Hippocampal formation (tissue), 2 donors: ENCODE data around the gene JAZF1.

Experiments
- DNase-seq, 2 donors: peaks; one replicate each; lab custom pipeline; 2025; lab: John Stamatoyannopoulos, UW

The JAZF1 gene

DNA sequence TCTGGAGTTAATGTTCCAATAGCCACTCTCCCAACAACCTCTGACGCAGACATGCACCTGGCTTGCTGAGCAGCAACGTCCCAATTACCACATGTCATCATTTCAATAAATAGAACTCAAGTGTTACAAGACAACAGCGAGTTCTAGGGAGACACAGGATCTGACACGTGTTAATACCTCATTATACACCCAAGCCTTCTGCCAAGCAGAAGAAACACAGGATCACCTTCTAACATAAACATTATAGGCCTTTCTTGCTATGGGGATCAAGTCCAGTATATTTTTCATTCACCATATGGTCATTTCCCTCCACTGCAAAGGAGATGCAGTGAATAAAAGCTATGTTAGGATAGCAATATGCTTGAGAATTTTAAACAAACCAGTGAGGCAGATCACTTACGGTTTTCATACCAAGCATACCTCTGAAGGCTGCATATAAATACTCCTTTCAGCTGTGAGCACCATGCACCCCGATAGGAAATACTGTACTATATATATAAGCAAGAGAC, 74.2 kb downstream of the JAZF1 start:
- DNase-seq: no peak

- no peak for DNase-seq
Observed at GRCh38 chr7:28105234-28105633, 75.4 kb downstream of the JAZF1 start.

DNA sequence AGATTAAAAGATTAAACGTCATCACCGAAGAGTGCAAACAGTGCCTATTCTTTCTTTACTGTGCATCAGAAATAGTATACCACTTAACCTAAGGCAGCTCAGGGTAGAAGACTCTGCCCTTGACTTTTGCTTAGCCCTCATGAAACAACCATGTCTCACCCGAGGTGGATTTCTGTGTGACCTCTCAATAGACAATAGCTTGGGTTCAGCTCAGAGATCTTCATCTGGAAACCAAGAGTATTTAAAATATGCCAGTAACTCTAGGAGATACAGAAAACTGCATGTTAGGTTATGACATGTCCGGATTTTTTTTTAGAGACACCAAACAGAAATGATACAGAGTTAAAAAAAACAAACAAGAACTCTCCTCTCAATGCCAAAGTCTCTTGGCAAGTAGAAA, 75.8 kb downstream of the JAZF1 start:
- DNase-seq: no peak

- DNase-seq: no peak
Observed at GRCh38 chr7:28104041-28104541, 76.5 kb downstream of the JAZF1 start.

GRCh38 chr7:28102797-28103196, 77.8 kb downstream of the JAZF1 start:
- DNase-seq: no peak

- peak; percentile 33 to 76 for DNase-seq
Observed at GRCh38 chr7:28096713-28097112, 83.9 kb downstream of the JAZF1 start.

DNA sequence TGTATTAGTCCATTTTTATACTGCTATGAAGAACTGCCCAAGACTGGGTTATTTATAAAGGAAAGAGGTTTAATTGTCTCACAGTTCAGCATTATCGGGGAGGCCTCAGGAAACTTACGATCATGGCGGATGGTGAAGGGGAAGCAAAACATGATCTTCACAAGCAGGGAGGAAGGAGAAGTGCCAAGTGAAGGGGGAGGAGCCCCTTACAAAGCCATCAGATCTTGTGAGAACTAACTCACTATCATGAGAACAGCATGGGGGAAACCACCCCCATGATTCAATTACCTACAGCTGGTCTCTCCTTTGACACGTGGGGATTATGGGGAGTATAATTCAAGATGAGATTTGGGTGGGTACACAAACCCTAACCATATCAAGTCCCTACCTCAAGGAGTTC, 85.4 kb downstream of the JAZF1 start:
- no peak for DNase-seq

DNA sequence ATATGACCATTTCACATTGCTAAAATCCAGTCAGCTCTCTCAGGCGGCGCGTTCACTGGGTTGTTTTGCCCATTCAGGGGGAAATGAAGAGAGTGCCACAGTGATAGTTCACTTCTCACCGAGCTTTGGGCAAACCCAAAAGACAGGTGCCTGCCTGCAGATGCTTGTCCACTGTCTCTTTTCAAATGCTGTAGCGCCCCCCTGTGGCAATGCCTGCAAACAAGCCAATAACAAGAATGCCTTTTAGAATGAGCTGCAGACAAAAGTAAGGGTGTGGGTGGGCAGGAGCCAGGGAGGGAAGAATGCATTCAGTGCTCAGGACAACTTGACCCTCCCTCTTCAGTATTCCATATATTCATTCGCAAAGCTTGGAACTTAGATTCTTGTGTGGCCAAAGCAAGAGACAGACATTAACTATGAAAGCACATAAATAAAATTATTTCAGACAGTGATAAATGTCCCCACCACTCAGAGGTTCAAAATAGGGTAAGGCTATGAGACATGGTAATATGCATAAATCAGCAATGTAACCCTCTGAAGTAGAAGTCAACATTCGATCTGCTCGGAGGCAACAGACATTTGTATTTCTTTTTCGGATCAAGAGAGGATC, 86.9 kb downstream of the JAZF1 start:
- DNase-seq: peak in 1 of 2 donors; percentile 58

DNA sequence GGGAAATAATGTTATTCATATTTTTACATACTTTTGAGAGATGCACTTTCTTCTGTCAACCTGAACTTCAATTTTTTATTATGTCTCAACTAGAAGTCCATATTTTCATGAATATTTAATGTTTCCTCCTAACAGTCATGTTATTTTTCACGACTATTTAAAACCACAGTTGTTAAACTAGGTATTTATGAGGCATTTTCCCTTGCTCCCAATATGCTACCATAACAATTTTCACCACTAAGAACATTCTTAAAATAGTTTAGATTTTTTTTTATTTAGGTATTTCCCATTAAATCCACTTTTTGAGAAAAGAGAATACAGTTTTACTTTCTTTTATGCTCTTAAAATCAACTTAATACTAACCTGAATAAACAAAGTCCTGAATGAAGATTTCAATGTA, 89.4 kb downstream of the JAZF1 start:
- DNase-seq: no peak

DNA sequence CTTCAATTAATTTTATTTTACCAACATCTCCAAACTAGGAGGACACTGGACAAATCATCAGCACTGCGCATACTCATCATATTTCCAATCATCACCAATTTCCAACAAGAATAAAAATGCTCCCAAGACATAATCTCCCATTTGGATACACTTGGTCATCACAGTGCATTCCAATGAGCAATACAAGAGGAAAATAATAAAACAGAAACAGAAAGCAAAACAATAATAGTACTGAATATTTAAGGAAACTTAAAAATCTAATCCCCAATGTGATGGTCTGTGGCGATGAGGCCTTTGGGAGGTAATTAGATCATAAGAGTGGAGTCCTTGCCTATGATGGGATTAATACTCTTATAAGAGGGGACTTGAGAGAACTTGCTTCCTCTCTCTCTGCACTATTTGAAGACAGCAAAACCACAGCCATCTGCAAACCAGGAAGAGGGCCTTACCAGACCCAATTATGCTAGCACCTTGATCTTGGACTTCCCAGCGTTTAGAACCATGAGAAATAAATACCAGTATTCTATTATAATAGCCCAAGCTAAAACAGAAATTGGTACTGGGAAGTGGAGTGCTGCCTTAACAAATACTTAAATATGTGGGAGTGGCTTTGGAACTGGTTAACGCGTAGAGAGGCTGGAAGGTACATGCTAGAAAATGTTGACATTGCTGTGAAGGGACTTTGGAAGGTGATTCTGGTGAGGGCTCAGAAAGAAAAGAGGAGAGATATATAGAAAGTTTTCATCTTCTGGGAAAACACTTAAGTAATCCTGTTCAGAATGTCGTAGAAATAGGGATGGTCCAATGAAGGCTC, 91.5 kb downstream of the JAZF1 start:
- DNase-seq: no peak

DNA sequence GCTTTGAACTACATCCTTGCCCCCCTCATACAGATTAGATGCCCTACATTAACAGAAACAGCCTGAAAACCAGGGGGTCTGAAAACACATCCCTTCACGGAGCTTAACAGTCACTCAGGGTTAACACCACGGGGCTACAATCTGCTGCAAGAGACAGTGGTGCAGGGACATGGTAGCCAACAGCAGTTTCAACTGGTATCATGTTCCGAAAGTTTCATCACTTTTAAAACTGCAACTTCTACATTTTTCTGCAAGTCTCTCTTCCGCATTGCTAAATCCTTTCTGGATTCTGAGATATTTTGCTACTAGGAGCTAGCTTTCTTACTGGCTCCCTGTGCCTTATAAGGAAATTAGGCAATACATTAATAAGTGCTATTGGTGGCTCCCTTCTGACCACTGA, 92.6 kb downstream of the JAZF1 start:
- DNase-seq: no peak

DNA sequence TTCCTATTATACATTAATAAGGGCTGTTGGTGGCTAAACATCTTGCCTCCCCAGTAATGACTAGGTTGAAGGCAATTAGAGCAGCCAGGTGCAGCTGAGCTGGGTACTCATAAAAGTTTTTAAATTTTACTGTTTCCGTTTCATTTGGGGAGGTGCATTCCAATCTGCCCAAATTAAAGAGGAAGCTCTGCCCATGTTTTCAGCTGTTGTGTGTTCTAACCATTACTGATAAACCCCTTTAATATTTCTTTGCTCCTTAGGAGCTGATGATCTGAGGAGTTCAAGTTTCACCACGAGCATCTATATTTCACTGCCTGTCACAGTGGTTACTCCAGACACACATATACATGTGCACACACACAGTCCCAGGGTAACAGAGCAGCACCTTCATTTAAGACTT, 94.4 kb downstream of the JAZF1 start:
- no peak for DNase-seq

GRCh38 chr7:28083998-28084985, 96.3 kb downstream of the JAZF1 start:
- DNase-seq: no peak

DNA sequence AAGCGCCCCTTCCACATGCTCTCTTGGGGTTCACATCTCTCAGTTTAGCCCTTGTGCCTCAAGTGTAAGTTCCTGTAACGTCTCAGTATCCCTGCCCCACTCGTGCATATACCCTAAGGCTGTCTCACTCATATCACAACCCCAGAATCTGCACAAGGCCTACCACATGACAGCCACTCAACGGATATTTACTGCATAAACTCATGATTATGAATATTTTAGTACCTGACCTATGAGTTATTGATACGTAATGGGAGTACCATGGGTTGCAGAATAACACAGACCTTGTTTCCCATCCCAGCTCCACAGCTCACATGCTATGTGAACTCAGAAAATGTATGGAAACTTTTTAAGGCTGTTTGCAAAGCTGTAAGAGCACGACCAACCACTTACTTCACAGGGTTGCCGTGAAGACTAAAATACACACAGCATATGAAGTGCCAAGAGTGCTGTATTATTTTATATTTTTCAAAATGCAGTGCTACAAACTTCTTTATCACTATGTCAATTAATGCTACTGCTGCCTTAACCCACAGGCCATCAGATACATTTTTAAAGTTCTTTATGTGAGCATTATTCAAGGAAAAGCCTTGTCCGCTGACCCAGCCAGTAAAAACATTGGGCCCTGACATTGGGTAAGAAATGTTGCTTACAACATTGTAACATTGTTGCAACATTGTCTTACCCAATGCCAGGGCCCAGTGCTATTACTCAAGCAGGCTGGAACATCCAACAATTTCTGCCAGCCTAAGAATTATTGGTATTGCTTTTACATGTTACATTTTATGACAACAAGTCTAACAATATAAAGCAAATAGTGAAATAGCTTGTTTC, 97.2 kb downstream of the JAZF1 start:
- DNase-seq: no peak

DNA sequence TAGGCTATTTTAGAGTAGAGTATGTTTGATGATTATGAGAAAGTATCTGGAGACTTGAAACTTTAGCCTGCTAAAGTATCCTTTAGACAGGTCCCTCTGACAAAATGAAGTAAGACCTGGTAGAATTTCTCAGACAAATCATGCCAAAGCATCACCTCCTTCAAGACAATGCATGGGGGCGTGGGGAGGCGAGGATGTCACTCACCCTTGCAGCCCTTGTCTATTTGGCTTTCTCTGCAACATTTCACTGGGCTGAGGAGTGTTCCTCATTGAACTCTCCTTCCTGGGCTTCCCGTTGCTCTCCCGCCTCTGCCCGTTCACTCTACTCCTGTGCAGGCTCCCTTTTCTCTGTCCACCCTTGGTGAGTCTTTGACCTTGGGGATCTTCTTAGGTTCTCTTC, 98.5 kb downstream of the JAZF1 start:
- no peak for DNase-seq

DNA sequence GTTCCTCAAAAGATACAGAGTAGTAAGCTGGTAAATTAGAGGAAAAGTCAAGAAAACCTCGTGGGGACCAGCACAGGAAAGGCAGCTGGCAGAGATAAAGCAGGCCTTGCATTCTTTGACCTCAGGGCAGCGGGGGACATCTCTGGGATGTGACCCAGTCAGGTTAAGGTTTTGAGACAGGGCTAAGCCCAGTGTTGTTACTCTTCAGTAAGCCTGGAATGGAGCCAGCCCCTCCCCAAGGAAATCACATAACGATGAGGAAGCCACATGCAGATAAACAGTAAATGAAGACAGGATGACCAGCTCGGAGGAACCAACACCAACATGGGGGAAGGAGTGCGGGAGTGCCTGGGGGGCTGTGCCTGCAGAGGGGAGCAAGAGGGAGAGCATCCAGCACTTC, 99.6 kb downstream of the JAZF1 start:
- no peak for DNase-seq

GRCh38 chr7:28078036-28078901, 102.3 kb downstream of the JAZF1 start:
- peak; percentile 8 to 35 for DNase-seq

- no peak for DNase-seq
Observed at GRCh38 chr7:28077616-28078015, 103.0 kb downstream of the JAZF1 start.

GRCh38 chr7:28076423-28077200, 104.0 kb downstream of the JAZF1 start:
- no peak for DNase-seq
